Colonic mucosa (tissue), 4 donors: ENCODE measurements around the gene TGM2. TPM values are rescaled to one million over a fixed set of nuclear protein-coding genes. Genes with fewer than 3 reads are reported as not detected.
"Not testable (repeated sequence)": the region's sequence is repeated elsewhere in the genome, so short reads cannot be mapped to it uniquely, and the experiment has no call there.

Experiments used
- DNase-seq: peaks from one replicate; pipeline ENCODE4 v3.0.0-alpha.2; 2020
- H3K27ac ChIP-seq: fragments of 200-600 bp; one replicate; pipeline ENCODE4 v1.8.0; 2021
- H3K27me3 ChIP-seq: fragments of 200-600 bp; one replicate; pipeline ENCODE4 v1.8.0; 2021
- H3K36me3 ChIP-seq: fragments of 200-600 bp; one replicate; pipeline ENCODE4 v1.8.0; 2021
- H3K4me1 ChIP-seq: fragments of 200-600 bp; one replicate; pipeline ENCODE4 v1.8.0; 2021; ENCODE audit warnings: mild to moderate bottlenecking
- H3K4me3 ChIP-seq: fragments of 200-600 bp; one replicate; pipeline ENCODE4 v1.8.0; 2021
- H3K9ac ChIP-seq, 2 donors: one replicate each; pipeline ENCODE4 v1.7.0; 2013; ENCODE audit warnings: control low read depth in 2 of 2, low read depth in 2 of 2, low read length in 2 of 2
- H3K9me3 ChIP-seq: fragments of 200-600 bp; one replicate; pipeline ENCODE4 v1.8.0; 2021
- CTCF ChIP-seq: fragments of 200-600 bp; IDR thresholded peaks from one replicate; pipeline ENCODE4 v1.8.0; 2022; ENCODE audit warnings: antibody characterized with exemption, mild to moderate bottlenecking
- intact Hi-C: fragments of 100-400 bp; cut with DNase I; formaldehyde crosslinking; loops from one replicate; pipeline ENCODE4 v1.14.1; 2022
- total RNA-seq, 2 donors: library from RNA; stranded (reverse); fragmentation: NEBNext Ultra II Directional in 1 of 2; extraction: Animal tissue kit (Norgen Biotek cat#: 25700) in 1 of 2; gene quantifications; one replicate each; pipeline ENCODE4 v1.2.1, GENCODE V29; 2021
- donor health status: healthy.
- donor health status: DM: no; HTN: no; CAD: no.
- donor health status: DM: no; HTN: no; CAD: no.

The TGM2 gene
- total RNA-seq, 2 donors from 2014 or later: 14.5 to 32.8 TPM

- intact Hi-C loops: loop anchor here (5.0 kb wide), 1 partner anchor 57 kb away; the partner anchor contains the start of gene TGM2
- Histone ChIP-seq H3K27ac (peak overlapping the region; percentile 57), H3K36me3 (no peaks in the 10 kb centered on the region), H3K4me1 (peaks cover 14% of the 10 kb centered on the region), H3K27me3 (no peaks in the 10 kb centered on the region), H3K9me3 (no peaks in the 10 kb centered on the region), H3K4me3 (no peak overlapping the region), H3K9ac (no peak overlapping the region)
- no peak for DNase-seq
- TF ChIP-seq CTCF: no peak
These were observed 54.4 kb downstream of the TGM2 start for GRCh38 chr20:38110525-38111178.

- peak overlapping the region; percentile 57 for H3K27ac ChIP-seq
These were observed 55.2 kb downstream of the TGM2 start for GRCh38 chr20:38109591-38110524.

GRCh38 chr20:38108986-38109541, 56.0 kb downstream of the TGM2 start:
- TF ChIP-seq CTCF: no peak
- Histone ChIP-seq H3K9me3 (no peaks in the 10 kb centered on the region), H3K9ac (no peak overlapping the region), H3K4me3 (no peak overlapping the region), H3K27me3 (no peaks in the 10 kb centered on the region), H3K36me3 (no peaks in the 10 kb centered on the region), H3K4me1 (peaks cover 14% of the 10 kb centered on the region), H3K27ac (peak overlapping the region; percentile 57)
- peak; percentile 46 for DNase-seq
- intact Hi-C loops: no loop called here

More at GRCh38 chr20:38109591-38110524, 55.2 kb downstream of the TGM2 start:
- H3K4me1 ChIP-seq: peaks cover 14% of the 10 kb centered on the region
- TF ChIP-seq CTCF: no peak
- no peaks in the 10 kb centered on the region for H3K27me3 ChIP-seq
- H3K4me3 ChIP-seq: no peak overlapping the region
- peak; percentile 50 for DNase-seq
- H3K9ac ChIP-seq: no peak overlapping the region
- no peaks in the 10 kb centered on the region for H3K9me3 ChIP-seq
- intact Hi-C loops: loop anchor here (5.0 kb wide), 1 partner anchor 57 kb away; the partner anchor contains the start of gene TGM2
- no peaks in the 10 kb centered on the region for H3K36me3 ChIP-seq

- no peak for TF ChIP-seq CTCF
- Histone ChIP-seq H3K27ac (peak overlapping the region; percentile 50), H3K4me3 (no peak overlapping the region), H3K36me3 (no peaks in the 10 kb centered on the region), H3K4me1 (peaks cover 14% of the 10 kb centered on the region), H3K9me3 (no peaks in the 10 kb centered on the region), H3K27me3 (no peaks in the 10 kb centered on the region), H3K9ac (no peak overlapping the region)
- DNase-seq: no peak
- intact Hi-C loops: no loop called here
These were observed 56.6 kb downstream of the TGM2 start for GRCh38 chr20:38108438-38108985.

- H3K36me3 ChIP-seq, H3K9me3 ChIP-seq, H3K27me3 ChIP-seq, H3K9ac ChIP-seq, H3K27ac ChIP-seq, H3K4me3 ChIP-seq, intact Hi-C loops, DNase-seq: not testable (repeated sequence)
- peaks cover 14% of the 10 kb centered on the region for H3K4me1 ChIP-seq
These were observed 57.2 kb downstream of the TGM2 start for GRCh38 chr20:38107916-38108315.

- H3K9me3 ChIP-seq, H3K4me3 ChIP-seq, H3K9ac ChIP-seq, intact Hi-C loops, H3K27ac ChIP-seq, DNase-seq, H3K36me3 ChIP-seq, H3K27me3 ChIP-seq: not testable (repeated sequence)
- peaks cover 14% of the 10 kb centered on the region for H3K4me1 ChIP-seq
These were observed 57.7 kb downstream of the TGM2 start for GRCh38 chr20:38107386-38107785.
